HepG2 (cell line): ENCODE data around the gene OR2B2. TPM values are rescaled to one million over a fixed set of nuclear protein-coding genes. Genes with fewer than 3 reads are reported as not detected.

Experiments used
- CHD4 ChIP-seq: fragments of 200-600 bp; sonication (generic); IDR thresholded peaks from 2 replicates; pipeline ENCODE4 v1.7.0; 2017; ENCODE audit warnings: mild to moderate bottlenecking, low read length, borderline replicate concordance
- GABPB1 ChIP-seq: IDR thresholded peaks from 2 replicates; pipeline ENCODE4 v1.6.1; 2016; ENCODE audit warnings: mild to moderate bottlenecking, missing genetic modification reagents, moderate library complexity, missing compliant biosample characterization
- KDM5A ChIP-seq: fragments of 200-600 bp; sonication (generic); IDR thresholded peaks from 2 replicates; pipeline ENCODE4 v1.7.0; 2018; ENCODE audit warnings: antibody characterized with exemption, mild to moderate bottlenecking, low read length, borderline replicate concordance
- MAF1 ChIP-seq: sonication (generic); formaldehyde crosslinking; IDR thresholded peaks from 2 replicates; pipeline ENCODE4 v1.5.0; 2020; ENCODE audit warnings: missing genetic modification reagents, borderline replicate concordance
- POLR2A ChIP-seq, 2 experiments: IDR thresholded peaks; 2 replicates each; pipeline ENCODE4 v1.6.1; 2011; ENCODE audit warnings: low read depth in 2 of 2, low read length in 2 of 2, mild to moderate bottlenecking in 1 of 2, moderate library complexity in 1 of 2; ENCODE audit not compliant: insufficient read depth in 1 of 2
- POLR2AphosphoS2 ChIP-seq: IDR thresholded peaks from 2 replicates; pipeline ENCODE4 v1.6.1; 2011; ENCODE audit warnings: low read depth, low read length, improper control_type of control experiment
- ZNF225 ChIP-seq: sonication (generic); formaldehyde crosslinking; IDR thresholded peaks from 2 replicates; pipeline ENCODE4 v1.4.0; 2020; ENCODE audit warnings: mild to moderate bottlenecking, missing genetic modification reagents
- ZNF441 ChIP-seq: sonication (generic); formaldehyde crosslinking; IDR thresholded peaks from 2 replicates; pipeline ENCODE4 v1.7.0; 2021; ENCODE audit warnings: missing genetic modification reagents, borderline replicate concordance
- ZNF773 ChIP-seq: sonication (generic); formaldehyde crosslinking; IDR thresholded peaks from 2 replicates; pipeline ENCODE4 v1.4.0; 2020; ENCODE audit warnings: missing genetic modification reagents, borderline replicate concordance
- ZNF792 ChIP-seq: IDR thresholded peaks from 2 replicates; pipeline ENCODE4 v1.6.1; 2016
- ZSCAN22 ChIP-seq: sonication (generic); formaldehyde crosslinking; IDR thresholded peaks from 2 replicates; pipeline ENCODE4 v1.4.0; 2020; ENCODE audit warnings: mild to moderate bottlenecking, missing genetic modification reagents
- polyA plus RNA-seq, 8 experiments: library from polyadenylated mRNA; depleted of rRNA in 3 of 8; stranded (reverse) in 7 of 8; unstranded in 1 of 8; fragments of >200 nt; fragmentation: Illumina TruSeq in 4 of 8; extraction: Trizol in 4 of 8; gene quantifications; 2 replicates each; pipeline versions ENCODE4 v1.2.1 to v1.2.3, GENCODE V29; 2011 to 2016; ENCODE audit warnings: low read depth in 4 of 8, missing spikeins in 1 of 8, mixed read lengths in 1 of 8; ENCODE audit not compliant: insufficient read depth in 1 of 8
- total RNA-seq, 5 experiments: library from RNA; depleted of rRNA; stranded (reverse); fragments of >200 nt; fragmentation: Illumina TruSeq; extraction: Trizol; gene quantifications; 2 replicates each; pipeline ENCODE4 v1.2.3, GENCODE V29; 2016; ENCODE audit warnings: low read depth in 1 of 5
- TF ChIP-seq, protein P1 (sequence below): sonication (generic); formaldehyde crosslinking; IDR thresholded peaks from 2 replicates; pipeline ENCODE4 v1.4.0; 2020; ENCODE audit warnings: missing genetic modification reagents
- TF ChIP-seq, protein P2 (sequence below): sonication (generic); formaldehyde crosslinking; IDR thresholded peaks from 2 replicates; pipeline ENCODE4 v1.5.1; 2020; ENCODE audit warnings: missing genetic modification reagents, mild to moderate bottlenecking, borderline replicate concordance
- TF ChIP-seq, protein P3 (sequence below): IDR thresholded peaks from 2 replicates; pipeline ENCODE4 v1.6.1; 2016; ENCODE audit warnings: missing genetic modification reagents, missing compliant biosample characterization
- TF ChIP-seq, protein P4 (sequence below): fragments of 450-650 bp; IDR thresholded peaks from 2 replicates; pipeline ENCODE4 v1.6.1; 2017; ENCODE audit warnings: mild to moderate bottlenecking

OR2B2 gene
- total and polyA plus RNA-seq, 2 of the 13 experiments (the other 11 are each of a cell fraction or from before 2014, with no cell fraction given): not detected

DNA sequence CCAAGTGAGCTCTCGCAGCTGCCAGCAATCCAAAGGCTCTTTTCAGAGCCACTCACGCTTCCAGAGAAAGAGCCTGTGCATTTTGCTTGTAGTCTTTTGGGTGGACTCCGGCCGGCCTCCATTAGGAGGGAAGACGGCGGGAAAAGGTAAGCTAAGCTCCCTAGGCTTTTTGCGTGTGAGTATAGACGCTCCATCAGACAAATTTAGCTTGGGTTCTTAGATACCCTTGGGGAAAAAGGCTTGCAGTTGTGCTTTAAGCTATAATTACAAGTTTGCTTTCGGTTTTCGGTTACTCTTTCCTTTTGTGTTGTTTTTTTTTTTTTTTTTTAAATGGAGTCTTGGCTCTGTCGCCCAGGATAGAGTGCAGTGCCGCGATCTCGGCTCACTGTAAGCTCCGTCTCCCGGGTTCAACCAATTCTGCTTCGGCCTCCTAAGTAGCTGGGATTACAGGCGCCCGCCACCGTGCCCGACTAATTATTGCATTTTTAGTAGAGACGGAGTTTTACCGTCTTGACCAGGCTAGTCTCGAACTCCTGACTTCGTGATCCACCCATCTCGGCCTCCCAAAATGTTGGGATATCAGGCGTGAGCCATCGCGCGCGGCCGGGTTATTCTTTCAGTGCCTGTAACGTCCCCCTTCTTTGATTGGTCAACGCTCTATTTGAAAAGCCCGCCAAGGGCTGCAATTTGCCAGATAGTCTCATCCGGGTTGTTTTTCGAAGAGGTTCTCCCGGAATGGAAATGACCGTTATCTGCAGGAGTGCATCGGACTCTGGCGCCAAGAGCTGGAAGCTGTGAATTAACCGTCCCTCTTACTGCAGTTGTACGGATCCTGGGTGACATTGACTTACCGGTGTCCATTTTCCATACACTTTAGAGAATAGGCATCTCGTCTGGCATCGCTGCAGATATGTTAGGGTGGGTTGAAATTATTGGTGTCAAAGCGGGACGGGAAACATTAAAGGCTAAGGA, 18.1 kb downstream of the OR2B2 start (continued):
- TF ChIP-seq, protein P1, sequence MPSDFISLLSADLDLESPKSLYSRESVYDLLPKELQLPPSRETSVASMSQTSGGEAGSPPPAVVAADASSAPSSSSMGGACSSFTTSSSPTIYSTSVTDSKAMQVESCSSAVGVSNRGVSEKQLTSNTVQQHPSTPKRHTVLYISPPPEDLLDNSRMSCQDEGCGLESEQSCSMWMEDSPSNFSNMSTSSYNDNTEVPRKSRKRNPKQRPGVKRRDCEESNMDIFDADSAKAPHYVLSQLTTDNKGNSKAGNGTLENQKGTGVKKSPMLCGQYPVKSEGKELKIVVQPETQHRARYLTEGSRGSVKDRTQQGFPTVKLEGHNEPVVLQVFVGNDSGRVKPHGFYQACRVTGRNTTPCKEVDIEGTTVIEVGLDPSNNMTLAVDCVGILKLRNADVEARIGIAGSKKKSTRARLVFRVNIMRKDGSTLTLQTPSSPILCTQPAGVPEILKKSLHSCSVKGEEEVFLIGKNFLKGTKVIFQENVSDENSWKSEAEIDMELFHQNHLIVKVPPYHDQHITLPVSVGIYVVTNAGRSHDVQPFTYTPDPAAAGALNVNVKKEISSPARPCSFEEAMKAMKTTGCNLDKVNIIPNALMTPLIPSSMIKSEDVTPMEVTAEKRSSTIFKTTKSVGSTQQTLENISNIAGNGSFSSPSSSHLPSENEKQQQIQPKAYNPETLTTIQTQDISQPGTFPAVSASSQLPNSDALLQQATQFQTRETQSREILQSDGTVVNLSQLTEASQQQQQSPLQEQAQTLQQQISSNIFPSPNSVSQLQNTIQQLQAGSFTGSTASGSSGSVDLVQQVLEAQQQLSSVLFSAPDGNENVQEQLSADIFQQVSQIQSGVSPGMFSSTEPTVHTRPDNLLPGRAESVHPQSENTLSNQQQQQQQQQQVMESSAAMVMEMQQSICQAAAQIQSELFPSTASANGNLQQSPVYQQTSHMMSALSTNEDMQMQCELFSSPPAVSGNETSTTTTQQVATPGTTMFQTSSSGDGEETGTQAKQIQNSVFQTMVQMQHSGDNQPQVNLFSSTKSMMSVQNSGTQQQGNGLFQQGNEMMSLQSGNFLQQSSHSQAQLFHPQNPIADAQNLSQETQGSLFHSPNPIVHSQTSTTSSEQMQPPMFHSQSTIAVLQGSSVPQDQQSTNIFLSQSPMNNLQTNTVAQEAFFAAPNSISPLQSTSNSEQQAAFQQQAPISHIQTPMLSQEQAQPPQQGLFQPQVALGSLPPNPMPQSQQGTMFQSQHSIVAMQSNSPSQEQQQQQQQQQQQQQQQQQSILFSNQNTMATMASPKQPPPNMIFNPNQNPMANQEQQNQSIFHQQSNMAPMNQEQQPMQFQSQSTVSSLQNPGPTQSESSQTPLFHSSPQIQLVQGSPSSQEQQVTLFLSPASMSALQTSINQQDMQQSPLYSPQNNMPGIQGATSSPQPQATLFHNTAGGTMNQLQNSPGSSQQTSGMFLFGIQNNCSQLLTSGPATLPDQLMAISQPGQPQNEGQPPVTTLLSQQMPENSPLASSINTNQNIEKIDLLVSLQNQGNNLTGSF (CRISPR knock-in tag): no peak; the same call in none of the 2 replicates
- TF ChIP-seq ZNF441 (CRISPR knock-in tag): no peak
- TF ChIP-seq, protein P2, sequence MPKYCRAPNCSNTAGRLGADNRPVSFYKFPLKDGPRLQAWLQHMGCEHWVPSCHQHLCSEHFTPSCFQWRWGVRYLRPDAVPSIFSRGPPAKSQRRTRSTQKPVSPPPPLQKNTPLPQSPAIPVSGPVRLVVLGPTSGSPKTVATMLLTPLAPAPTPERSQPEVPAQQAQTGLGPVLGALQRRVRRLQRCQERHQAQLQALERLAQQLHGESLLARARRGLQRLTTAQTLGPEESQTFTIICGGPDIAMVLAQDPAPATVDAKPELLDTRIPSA (CRISPR knock-in tag): no peak
- TF ChIP-seq ZNF225 (CRISPR knock-in tag): no peak
- TF ChIP-seq CHD4: no peak
- TF ChIP-seq ZNF792 (CRISPR knock-in tag): no peak
- no peak for TF ChIP-seq ZNF773 (CRISPR knock-in tag)
- TF ChIP-seq GABPB1 (CRISPR knock-in tag): no peak; the same call in 1 of the 2 replicates
- TF ChIP-seq, protein P3, sequence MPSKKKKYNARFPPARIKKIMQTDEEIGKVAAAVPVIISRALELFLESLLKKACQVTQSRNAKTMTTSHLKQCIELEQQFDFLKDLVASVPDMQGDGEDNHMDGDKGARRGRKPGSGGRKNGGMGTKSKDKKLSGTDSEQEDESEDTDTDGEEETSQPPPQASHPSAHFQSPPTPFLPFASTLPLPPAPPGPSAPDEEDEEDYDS: peak; percentile 76
- TF ChIP-seq, protein P4, sequence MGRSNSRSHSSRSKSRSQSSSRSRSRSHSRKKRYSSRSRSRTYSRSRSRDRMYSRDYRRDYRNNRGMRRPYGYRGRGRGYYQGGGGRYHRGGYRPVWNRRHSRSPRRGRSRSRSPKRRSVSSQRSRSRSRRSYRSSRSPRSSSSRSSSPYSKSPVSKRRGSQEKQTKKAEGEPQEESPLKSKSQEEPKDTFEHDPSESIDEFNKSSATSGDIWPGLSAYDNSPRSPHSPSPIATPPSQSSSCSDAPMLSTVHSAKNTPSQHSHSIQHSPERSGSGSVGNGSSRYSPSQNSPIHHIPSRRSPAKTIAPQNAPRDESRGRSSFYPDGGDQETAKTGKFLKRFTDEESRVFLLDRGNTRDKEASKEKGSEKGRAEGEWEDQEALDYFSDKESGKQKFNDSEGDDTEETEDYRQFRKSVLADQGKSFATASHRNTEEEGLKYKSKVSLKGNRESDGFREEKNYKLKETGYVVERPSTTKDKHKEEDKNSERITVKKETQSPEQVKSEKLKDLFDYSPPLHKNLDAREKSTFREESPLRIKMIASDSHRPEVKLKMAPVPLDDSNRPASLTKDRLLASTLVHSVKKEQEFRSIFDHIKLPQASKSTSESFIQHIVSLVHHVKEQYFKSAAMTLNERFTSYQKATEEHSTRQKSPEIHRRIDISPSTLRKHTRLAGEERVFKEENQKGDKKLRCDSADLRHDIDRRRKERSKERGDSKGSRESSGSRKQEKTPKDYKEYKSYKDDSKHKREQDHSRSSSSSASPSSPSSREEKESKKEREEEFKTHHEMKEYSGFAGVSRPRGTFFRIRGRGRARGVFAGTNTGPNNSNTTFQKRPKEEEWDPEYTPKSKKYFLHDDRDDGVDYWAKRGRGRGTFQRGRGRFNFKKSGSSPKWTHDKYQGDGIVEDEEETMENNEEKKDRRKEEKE: no peak
- TF ChIP-seq MAF1 (CRISPR knock-in tag): no peak; the same call in 1 of the 2 replicates
- TF ChIP-seq KDM5A: peak; percentile 22; the same call in 1 of the 2 replicates
- TF ChIP-seq POLR2A (IDR thresholded peaks at IDR 0.05; ENCODE audit: insufficient read depth in 1 of 2, low read depth in 2 of 2, low read length in 2 of 2): peak in 1 of 2 experiments; percentile 42; a peak in 3 of 4 replicates
- no peak for TF ChIP-seq POLR2AphosphoS2
- TF ChIP-seq ZSCAN22 (CRISPR knock-in tag): no peak
